ENCODE results near the gene FAM170B.

- no peak for TF ChIP-seq CTCF (conservative IDR thresholded peaks at IDR 0.05; ENCODE audit: low read depth, low read length)
- no peak for TF ChIP-seq RAD21 (IDR thresholded peaks at IDR 0.05; ENCODE audit: low read length)
- TF ChIP-seq POLR2A (IDR thresholded peaks at IDR 0.05; ENCODE audit: low read depth, low read length), result no peak
- TF ChIP-seq BHLHE40 (IDR thresholded peaks at IDR 0.05; ENCODE audit: low read depth, low read length), result no peak
- no peak for TF ChIP-seq MAZ (IDR thresholded peaks at IDR 0.05; ENCODE audit: borderline replicate concordance, low read depth, low read length)
- no peak for TF ChIP-seq SMC3 (IDR thresholded peaks at IDR 0.05; ENCODE audit: low read depth, low read length)
- TF ChIP-seq MXI1 (IDR thresholded peaks at IDR 0.05; ENCODE audit: borderline replicate concordance, low read depth, low read length), result no peak
- no peak for TF ChIP-seq FOS (IDR thresholded peaks at IDR 0.05; ENCODE audit: low read depth, low read length)
These were observed 34.3 kb upstream of the FAM170B start for GRCh38 chr10:49168171-49168540.

All from IMR-90 (cell line).